B cell (primary cell): ENCODE data around the gene FRYL. TPM values are rescaled to one million over a fixed set of nuclear protein-coding genes. Genes with fewer than 3 reads are reported as not detected.

Experiments
- ATAC-seq: fragments of 200-7000 bp; cut with Tn5 transposase; one replicate; pipeline ENCODE4 v1.10.0; 2021; ENCODE audit warnings: low read depth, mild to moderate bottlenecking, moderate number of reproducible peaks, moderate library complexity
- CTCF ChIA-PET: fragments of 350-600 bp; sonication (Branson Sonifier 250); formaldehyde crosslinking; loops from one replicate; lab custom pipeline; 2021; ENCODE audit warnings: antibody characterized with exemption, inconsistent platforms; lab: Charles Lee
- POLR2A ChIA-PET: fragments of 350-600 bp; sonication (Branson Sonifier 250); formaldehyde crosslinking; loops from one replicate; lab custom pipeline; 2021; ENCODE audit warnings: antibody characterized with exemption; lab: Charles Lee
- DNase-seq: peaks from one replicate; pipeline ENCODE4 v3.0.0; 2013
- H2AFZ ChIP-seq: 2 replicates; pipeline ENCODE4 v1.6.1; 2012; ENCODE audit warnings: mild to moderate bottlenecking, low read depth, low read length; ENCODE audit not compliant: insufficient read depth, poor library complexity, severe bottlenecking
- H3K27ac ChIP-seq, 2 donors: 1 replicate in 1 of 2; 2 replicates in 1 of 2; pipeline ENCODE4 v1.5.1; 2012 to 2013; ENCODE audit warnings: low read length in 2 of 2, mild to moderate bottlenecking in 2 of 2, moderate library complexity in 1 of 2
- H3K27me3 ChIP-seq, 4 experiments: fragments of 200-600 bp in 1 of 4; sonication (generic) in 1 of 4; replicated peaks in 1 of 4; 1 replicate in 2 of 4; 2 replicates in 2 of 4; pipeline versions ENCODE4 v1.6.1 to v1.7.0; 2013 to 2016; ENCODE audit warnings: low read length in 3 of 4, mild to moderate bottlenecking in 2 of 4, mixed read lengths in 1 of 4, moderate library complexity in 1 of 4; ENCODE audit not compliant: insufficient read depth in 4 of 4, control insufficient read depth in 3 of 4; ENCODE audit errors: control extremely low read depth in 1 of 4
- H3K36me3 ChIP-seq, 2 experiments: replicated peaks in 1 of 2; 1 replicate in 1 of 2; 2 replicates in 1 of 2; pipeline versions ENCODE4 v1.6.1 to v1.7.1; 2013; ENCODE audit warnings: low read length in 1 of 2; ENCODE audit not compliant: insufficient read depth in 2 of 2, control insufficient read depth in 1 of 2; ENCODE audit errors: control extremely low read depth in 1 of 2, extremely low read depth in 1 of 2
- H3K4me1 ChIP-seq, 2 donors: fragments of 200-600 bp in 1 of 2; sonication (generic) in 1 of 2; 1 replicate in 1 of 2; 2 replicates in 1 of 2; pipeline versions ENCODE4 v1.5.1 to v1.6.1; 2013 to 2017; ENCODE audit warnings: low read length in 2 of 2; ENCODE audit not compliant: control insufficient read depth in 2 of 2, insufficient read depth in 2 of 2
- H3K4me2 ChIP-seq: replicated peaks from 2 replicates; pipeline ENCODE3; 2012; ENCODE audit warnings: mild to moderate bottlenecking, low read depth, low read length; ENCODE audit not compliant: poor library complexity, severe bottlenecking
- H3K4me3 ChIP-seq, 5 experiments: fragments of 200-600 bp in 1 of 5; sonication (generic) in 1 of 5; 1 replicate in 3 of 5; 2 replicates in 2 of 5; pipeline versions ENCODE4 v1.5.1 to v1.7.0; 2011 to 2016; ENCODE audit warnings: low read length in 4 of 5, mild to moderate bottlenecking in 4 of 5, low read depth in 2 of 5, control low read depth in 1 of 5, moderate library complexity in 1 of 5; ENCODE audit not compliant: insufficient read depth in 1 of 5; ENCODE audit errors: control extremely low read depth in 1 of 5, extremely low read depth in 1 of 5
- H3K79me2 ChIP-seq: fragments of 200-600 bp; sonication (generic); one replicate; pipeline ENCODE4 v1.6.0; 2016; ENCODE audit warnings: low read length; ENCODE audit not compliant: control insufficient read depth, insufficient read depth
- H3K9ac ChIP-seq: fragments of 200-600 bp; sonication (generic); 2 replicates; pipeline ENCODE4 v1.6.1; 2017; ENCODE audit warnings: mild to moderate bottlenecking, low read length, moderate library complexity
- H3K9me3 ChIP-seq, 3 donors: one replicate each; pipeline versions ENCODE4 v1.6.1 to v1.7.1; 2013; ENCODE audit warnings: low read length in 2 of 3; ENCODE audit not compliant: control insufficient read depth in 2 of 3, insufficient read depth in 1 of 3; ENCODE audit errors: control extremely low read depth in 1 of 3
- H4K20me1 ChIP-seq: 2 replicates; pipeline ENCODE4 v1.6.0; 2012; ENCODE audit warnings: mild to moderate bottlenecking, low read length; ENCODE audit not compliant: insufficient read depth, control insufficient read depth, poor library complexity, severe bottlenecking
- H3K27ac Mint-ChIP-seq: one replicate; pipeline ENCODE4 v1.8.0; 2021; ENCODE audit warnings: mixed read lengths
- H3K27me3 Mint-ChIP-seq: one replicate; pipeline ENCODE4 v1.8.0; 2021; ENCODE audit warnings: mixed read lengths
- H3K4me1 Mint-ChIP-seq: one replicate; pipeline ENCODE4 v1.8.0; 2021; ENCODE audit warnings: mixed read lengths
- H3K4me3 Mint-ChIP-seq: one replicate; pipeline ENCODE4 v1.8.0; 2021; ENCODE audit warnings: mixed read lengths
- H3K9me3 Mint-ChIP-seq: one replicate; pipeline ENCODE4 v1.8.0; 2022; ENCODE audit warnings: mixed read lengths; ENCODE audit not compliant: insufficient read depth
- EZH2 ChIP-seq: IDR thresholded peaks from 2 replicates; pipeline ENCODE4 v1.6.1; 2012; ENCODE audit warnings: borderline replicate concordance, low read depth, mild to moderate bottlenecking, moderate library complexity, low read length; ENCODE audit not compliant: insufficient read depth, poor library complexity, severe bottlenecking
- WGBS: methylation state at CpG from one replicate; pipeline ENCODE4 v1.1.5; 2013; ENCODE audit warnings: missing lambda C conversion rate; ENCODE audit not compliant: insufficient coverage; 5-methylcytosine and 5-hydroxymethylcytosine counted together
- intact Hi-C: fragments of 100-400 bp; cut with micrococcal nuclease; formaldehyde crosslinking; loops from one replicate; pipeline ENCODE4 v1.10.0; 2022
- polyA plus RNA-seq: library from polyadenylated mRNA; depleted of rRNA; stranded (reverse); fragments of >200 nt; gene quantifications from 2 replicates; pipeline ENCODE4 v1.2.3, GENCODE V29; 2012
- small RNA-seq: library from RNA; depleted of rRNA; stranded (forward); fragments of <200 nt; gene quantifications from one replicate; pipeline ENCODE3, GENCODE V24; 2012; ENCODE audit warnings: low replicate concordance, low read depth; ENCODE audit not compliant: insufficient read length
- total RNA-seq, 2 donors: library from RNA; stranded (reverse); fragments of 120-200 nt in 1 of 2; gene quantifications; 1 replicate in 1 of 2; 2 replicates in 1 of 2; pipeline versions ENCODE4 v1.2.3 to v1.2.4, GENCODE V29; 2013 to 2022
- TF ChIP-seq, protein P1 (sequence below): fragments of 200-600 bp; IDR thresholded peaks from one replicate; pipeline ENCODE4 v1.8.0; 2022; ENCODE audit warnings: antibody characterized with exemption, mild to moderate bottlenecking

The FRYL gene
- total and polyA plus RNA-seq, 2 donors (not counting 1 experiment from before 2014, with no cell fraction given), result 15.5 to 138 TPM

DNA sequence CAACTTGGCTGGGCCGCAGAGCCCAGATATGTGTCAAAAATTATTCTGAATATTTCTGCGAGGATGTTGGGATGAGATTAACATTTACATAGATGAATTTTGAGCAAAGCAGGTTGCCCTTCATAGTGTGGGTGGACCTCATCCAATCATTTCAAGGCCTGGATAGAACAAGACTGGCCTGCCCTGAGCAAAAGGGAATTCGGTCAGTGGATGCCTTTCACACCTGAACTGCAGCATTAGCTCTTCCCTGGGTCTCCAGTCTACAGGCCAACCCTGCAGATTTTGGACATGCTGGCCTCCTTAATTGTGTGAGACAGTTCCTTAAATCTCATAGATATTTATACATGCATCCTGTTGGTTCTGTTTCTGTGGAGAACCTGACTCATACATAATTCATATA, 329.3 kb downstream of the FRYL start:
- ChIA-PET CTCF (interaction anchor here (1.1 kb wide), 1 partner anchor 9 kb away, joined by 3 read pairs; no protein-coding TSS in a partner anchor), POLR2A (no interaction called here)
- no peaks in the 10 kb centered on the region for H4K20me1 ChIP-seq
- ATAC-seq (no peak), DNase-seq (no peak)
- 95% methylated on average over 2 of the region's 3 CpGs for WGBS
- Mint-ChIP-seq H3K9me3 (no peaks in the 10 kb centered on the region), H3K4me1 (no peaks in the 10 kb centered on the region), H3K27me3 (peaks cover 19% of the 10 kb centered on the region), H3K27ac (no peak overlapping the region), H3K4me3 (no peak overlapping the region)
- H3K36me3 ChIP-seq, result no peaks in the 10 kb centered on the region
- TF ChIP-seq, protein P1, sequence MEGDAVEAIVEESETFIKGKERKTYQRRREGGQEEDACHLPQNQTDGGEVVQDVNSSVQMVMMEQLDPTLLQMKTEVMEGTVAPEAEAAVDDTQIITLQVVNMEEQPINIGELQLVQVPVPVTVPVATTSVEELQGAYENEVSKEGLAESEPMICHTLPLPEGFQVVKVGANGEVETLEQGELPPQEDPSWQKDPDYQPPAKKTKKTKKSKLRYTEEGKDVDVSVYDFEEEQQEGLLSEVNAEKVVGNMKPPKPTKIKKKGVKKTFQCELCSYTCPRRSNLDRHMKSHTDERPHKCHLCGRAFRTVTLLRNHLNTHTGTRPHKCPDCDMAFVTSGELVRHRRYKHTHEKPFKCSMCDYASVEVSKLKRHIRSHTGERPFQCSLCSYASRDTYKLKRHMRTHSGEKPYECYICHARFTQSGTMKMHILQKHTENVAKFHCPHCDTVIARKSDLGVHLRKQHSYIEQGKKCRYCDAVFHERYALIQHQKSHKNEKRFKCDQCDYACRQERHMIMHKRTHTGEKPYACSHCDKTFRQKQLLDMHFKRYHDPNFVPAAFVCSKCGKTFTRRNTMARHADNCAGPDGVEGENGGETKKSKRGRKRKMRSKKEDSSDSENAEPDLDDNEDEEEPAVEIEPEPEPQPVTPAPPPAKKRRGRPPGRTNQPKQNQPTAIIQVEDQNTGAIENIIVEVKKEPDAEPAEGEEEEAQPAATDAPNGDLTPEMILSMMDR, result no peak
- TF ChIP-seq EZH2, result no peak
- H2AFZ ChIP-seq, result no peak overlapping the region
- no peaks in the 10 kb centered on the region for H3K79me2 ChIP-seq
- H3K27ac ChIP-seq, result no peak overlapping the region
- peaks cover 0 to 10% (median 0%) of the 10 kb centered on the region in 4 experiments for H3K27me3 ChIP-seq
- no peak overlapping the region for H3K9ac ChIP-seq
- no peak overlapping the region for H3K4me3 ChIP-seq
- H3K4me2 ChIP-seq, result no peak overlapping the region
- H3K4me1 ChIP-seq, result no peaks in the 10 kb centered on the region
- H3K9me3 ChIP-seq, result no peaks in the 10 kb centered on the region
- intact Hi-C loops, result no loop called here

DNA sequence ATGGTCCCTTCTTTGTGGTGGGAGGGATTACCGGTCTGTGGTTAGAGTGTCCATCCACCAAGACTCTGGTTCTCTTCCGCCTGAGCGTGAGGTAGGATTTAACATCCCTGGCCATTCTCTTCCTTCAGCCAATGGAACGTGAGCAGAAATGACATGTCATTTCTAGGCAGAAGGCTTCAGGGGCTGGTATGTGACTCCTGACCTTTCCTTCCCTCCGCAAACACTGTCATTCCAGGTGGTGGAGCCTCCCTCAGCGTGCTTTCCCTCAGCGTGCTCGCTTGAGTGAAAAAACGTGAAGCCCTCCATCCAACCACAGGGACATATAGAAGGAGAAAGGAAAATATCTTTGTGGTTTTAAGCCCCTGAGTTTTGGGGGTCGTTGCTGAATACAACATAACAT, 330.9 kb downstream of the FRYL start:
- Mint-ChIP-seq H3K9me3 (no peaks in the 10 kb centered on the region), H3K4me3 (no peak overlapping the region), H3K4me1 (no peaks in the 10 kb centered on the region), H3K27me3 (peaks cover 17% of the 10 kb centered on the region), H3K27ac (no peak overlapping the region)
- no peaks in the 10 kb centered on the region for H3K9me3 ChIP-seq
- H3K27me3 ChIP-seq, result peaks cover 0 to 10% (median 0%) of the 10 kb centered on the region in 4 experiments
- no peak overlapping the region for H3K4me2 ChIP-seq
- no peaks in the 10 kb centered on the region for H4K20me1 ChIP-seq
- ATAC-seq (no peak), DNase-seq (no peak)
- no peak overlapping the region for H2AFZ ChIP-seq
- no peak overlapping the region for H3K9ac ChIP-seq
- no peak overlapping the region for H3K27ac ChIP-seq
- intact Hi-C loops, result no loop called here
- ChIA-PET POLR2A (no interaction called here), CTCF (no interaction called here)
- 96% methylated on average over 4 of the region's 10 CpGs for WGBS
- TF ChIP-seq, protein P1, result no peak
- no peak for TF ChIP-seq EZH2
- H3K79me2 ChIP-seq, result no peaks in the 10 kb centered on the region
- no peaks in the 10 kb centered on the region for H3K4me1 ChIP-seq
- no peak overlapping the region for H3K4me3 ChIP-seq
- no peaks in the 10 kb centered on the region for H3K36me3 ChIP-seq

Small RNAs within 50 kb of the gene (small RNA-seq; reads per million reads assigned to genes)
- gene RNU5E-3P, result not detected

Other genes with a start within 250 kb of the FRYL start
- gene OCIAD1, start 50.8 kb upstream of the FRYL start, total RNA-seq, result 114 and 119 TPM in 2 replicates
- gene OCIAD1, start 50.8 kb upstream of the FRYL start, polyA plus RNA-seq, result 82.3 and 123 TPM in 2 replicates
- gene OCIAD2, start 126.5 kb upstream of the FRYL start, total RNA-seq, result 37.0 and 39.3 TPM in 2 replicates
- gene OCIAD2, start 126.5 kb upstream of the FRYL start, polyA plus RNA-seq, result 47.9 and 50.0 TPM in 2 replicates
- not detected in 2 replicates for gene CWH43, start 206.0 kb upstream of the FRYL start, total RNA-seq
- gene CWH43, start 206.0 kb upstream of the FRYL start, polyA plus RNA-seq, result not detected in 2 replicates